ENCODE measurements around the gene LHX2. TPM values are rescaled to one million over a fixed set of nuclear protein-coding genes. Genes with fewer than 3 reads are reported as not detected.

LHX2 gene
- total RNA-seq, 2 donors from 2014 or later, result not detected

DNA sequence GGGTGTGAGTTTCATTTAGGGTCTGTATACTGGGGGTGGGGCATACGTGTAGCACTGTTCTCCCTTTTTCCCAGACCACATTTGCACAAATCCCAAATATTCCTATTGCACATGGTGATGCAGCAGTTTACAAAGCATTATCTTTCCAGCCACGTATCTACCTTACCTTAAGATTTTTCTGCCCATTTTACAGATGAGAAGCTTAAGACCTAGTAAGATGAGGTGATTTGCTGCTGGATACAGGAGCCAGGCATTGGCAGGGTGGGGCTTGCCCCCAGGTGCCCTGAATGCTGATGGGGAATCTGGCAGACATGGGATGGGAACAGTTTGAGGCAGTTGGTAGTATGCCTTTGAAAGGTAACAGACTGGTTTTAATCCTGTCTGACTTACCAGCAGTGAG is 12.5 kb downstream of the LHX2 start:
- WGBS, 2 donors, result 47 to 74% methylated on average over 2 of the region's 2 CpGs
- DNase-seq, result no peak
- no peak for ATAC-seq
- no peak overlapping the region for H3K4me3 ChIP-seq
- H3K27me3 ChIP-seq, result peaks cover 0 to 19% of the 10 kb centered on the region in 2 donors
- no peak for TF ChIP-seq POLR2A (IDR thresholded peaks at IDR 0.05)
- TF ChIP-seq, protein P1, sequence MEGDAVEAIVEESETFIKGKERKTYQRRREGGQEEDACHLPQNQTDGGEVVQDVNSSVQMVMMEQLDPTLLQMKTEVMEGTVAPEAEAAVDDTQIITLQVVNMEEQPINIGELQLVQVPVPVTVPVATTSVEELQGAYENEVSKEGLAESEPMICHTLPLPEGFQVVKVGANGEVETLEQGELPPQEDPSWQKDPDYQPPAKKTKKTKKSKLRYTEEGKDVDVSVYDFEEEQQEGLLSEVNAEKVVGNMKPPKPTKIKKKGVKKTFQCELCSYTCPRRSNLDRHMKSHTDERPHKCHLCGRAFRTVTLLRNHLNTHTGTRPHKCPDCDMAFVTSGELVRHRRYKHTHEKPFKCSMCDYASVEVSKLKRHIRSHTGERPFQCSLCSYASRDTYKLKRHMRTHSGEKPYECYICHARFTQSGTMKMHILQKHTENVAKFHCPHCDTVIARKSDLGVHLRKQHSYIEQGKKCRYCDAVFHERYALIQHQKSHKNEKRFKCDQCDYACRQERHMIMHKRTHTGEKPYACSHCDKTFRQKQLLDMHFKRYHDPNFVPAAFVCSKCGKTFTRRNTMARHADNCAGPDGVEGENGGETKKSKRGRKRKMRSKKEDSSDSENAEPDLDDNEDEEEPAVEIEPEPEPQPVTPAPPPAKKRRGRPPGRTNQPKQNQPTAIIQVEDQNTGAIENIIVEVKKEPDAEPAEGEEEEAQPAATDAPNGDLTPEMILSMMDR (IDR thresholded peaks at IDR 0.05), result no peak
- intact Hi-C loops (cut with DNase I), result no loop called here
- H3K4me1 ChIP-seq, result no peaks in the 10 kb centered on the region
- no peaks in the 10 kb centered on the region for H3K9me3 ChIP-seq
- no peak overlapping the region for H3K27ac ChIP-seq
- no peaks in the 10 kb centered on the region for H3K36me3 ChIP-seq (replicated peaks in 1 of 2; ENCODE audit: insufficient read depth in 1 of 2, low read depth in 2 of 2)

DNA sequence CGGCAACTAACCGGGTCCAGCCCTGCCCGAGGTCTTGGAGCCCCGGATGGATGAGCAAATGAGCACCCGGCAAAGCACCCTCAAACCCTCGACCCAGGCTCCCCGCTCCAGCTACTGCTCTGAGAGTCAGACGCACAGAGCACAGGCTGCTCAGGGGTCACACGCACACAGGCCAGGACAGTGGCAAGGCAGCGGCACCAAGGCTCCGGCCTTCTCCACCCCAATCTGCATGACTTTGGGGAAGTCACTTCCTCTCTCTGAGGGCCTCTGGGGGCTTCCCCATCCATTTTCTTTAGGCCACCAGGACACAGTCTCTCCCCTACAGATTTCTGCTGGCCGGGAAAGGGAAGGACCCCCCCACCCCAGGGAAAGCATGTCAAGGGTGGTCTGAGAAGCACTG is 18.0 kb downstream of the LHX2 start:
- Histone ChIP-seq H3K9me3 (no peaks in the 10 kb centered on the region), H3K27me3 (peaks cover 0 to 8% of the 10 kb centered on the region in 2 donors), H3K4me1 (no peaks in the 10 kb centered on the region), H3K4me3 (no peak overlapping the region), H3K36me3 (replicated peaks in 1 of 2; ENCODE audit: insufficient read depth in 1 of 2, low read depth in 2 of 2) (no peaks in the 10 kb centered on the region), H3K27ac (no peak overlapping the region)
- 71 to 82% methylated on average over 6 to 9 of the region's 12 CpGs for WGBS, 2 donors
- ATAC-seq, result no peak
- TF ChIP-seq POLR2A (IDR thresholded peaks at IDR 0.05), result no peak
- TF ChIP-seq, protein P1 (IDR thresholded peaks at IDR 0.05), result no peak
- intact Hi-C loops (cut with DNase I), result no loop called here
- DNase-seq, result no peak

DNA sequence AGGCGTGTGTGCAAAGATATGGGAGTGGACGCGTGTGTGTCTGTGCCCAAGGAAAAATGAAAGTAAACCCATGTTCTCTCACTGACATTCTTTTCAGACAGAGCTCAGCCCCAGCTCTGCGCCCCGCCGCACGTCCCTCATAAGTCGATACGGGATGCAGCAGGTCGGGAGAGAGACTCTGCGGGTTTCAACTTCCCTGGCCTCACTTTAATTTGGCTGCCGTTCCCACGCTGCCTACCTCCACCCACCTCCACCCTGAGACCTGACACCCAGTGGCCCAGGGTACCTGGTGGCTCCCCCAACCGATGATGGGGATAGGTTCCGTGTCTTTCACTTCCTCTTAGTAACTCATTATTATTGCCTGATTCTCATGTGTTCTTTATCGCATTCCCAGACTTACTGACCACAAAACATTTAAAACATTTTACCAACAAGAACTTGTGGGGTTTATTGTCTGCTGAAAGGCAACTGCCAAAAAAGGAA is 19.4 kb downstream of the LHX2 start:
- no peaks in the 10 kb centered on the region for H3K4me1 ChIP-seq
- ATAC-seq, result no peak
- intact Hi-C loops (cut with DNase I), result no loop called here
- no peak overlapping the region for H3K4me3 ChIP-seq
- H3K9me3 ChIP-seq, result no peaks in the 10 kb centered on the region
- H3K36me3 ChIP-seq (replicated peaks in 1 of 2; ENCODE audit: insufficient read depth in 1 of 2, low read depth in 2 of 2), result no peaks in the 10 kb centered on the region
- no peak overlapping the region for H3K27ac ChIP-seq
- H3K27me3 ChIP-seq, result peaks cover 0 to 8% of the 10 kb centered on the region in 2 donors
- TF ChIP-seq, protein P1 (IDR thresholded peaks at IDR 0.05), result no peak
- no peak for TF ChIP-seq POLR2A (IDR thresholded peaks at IDR 0.05)
- 65 to 73% methylated on average over 15 to 16 of the region's 16 CpGs for WGBS, 2 donors
- DNase-seq, result no peak

- TF ChIP-seq, protein P1 (IDR thresholded peaks at IDR 0.05), result no peak
- no peak for TF ChIP-seq POLR2A (IDR thresholded peaks at IDR 0.05)
These were observed 20.7 kb downstream of the LHX2 start for GRCh38 chr9:124032247-124032646.

GRCh38 chr9:124033348-124033747 is 21.8 kb downstream of the LHX2 start:
- no peak for TF ChIP-seq POLR2A (IDR thresholded peaks at IDR 0.05)
- TF ChIP-seq, protein P1 (IDR thresholded peaks at IDR 0.05), result no peak
- Histone ChIP-seq H3K36me3 (replicated peaks in 1 of 2; ENCODE audit: insufficient read depth in 1 of 2, low read depth in 2 of 2) (no peaks in the 10 kb centered on the region), H3K27me3 (peaks cover 0 to 13% of the 10 kb centered on the region in 2 donors), H3K4me1 (no peaks in the 10 kb centered on the region), H3K9me3 (no peaks in the 10 kb centered on the region), H3K27ac (no peak overlapping the region), H3K4me3 (no peak overlapping the region)
- intact Hi-C loops (cut with DNase I), result no loop called here
- WGBS, 2 donors, result 64 to 78% methylated on average over 5 of the region's 5 CpGs
- DNase-seq (no peak), ATAC-seq (no peak)

More at GRCh38 chr9:124032247-124032646, 20.7 kb downstream of the LHX2 start:
- 6 to 12% methylated on average over 20 to 24 of the region's 24 CpGs for WGBS, 2 donors
- Histone ChIP-seq H3K4me3 (no peak overlapping the region), H3K36me3 (replicated peaks in 1 of 2; ENCODE audit: insufficient read depth in 1 of 2, low read depth in 2 of 2) (no peaks in the 10 kb centered on the region), H3K27me3 (peaks cover 0 to 13% of the 10 kb centered on the region in 2 donors), H3K4me1 (no peaks in the 10 kb centered on the region), H3K9me3 (no peaks in the 10 kb centered on the region), H3K27ac (no peak overlapping the region)
- ATAC-seq (no peak), DNase-seq (no peak)
- intact Hi-C loops (cut with DNase I), result no loop called here
